K562 (cell line): ENCODE measurements around the gene FAM50B. TPM values are rescaled to one million over a fixed set of nuclear protein-coding genes. Genes with fewer than 3 reads are reported as not detected.

Experiments used
- ATAC-seq: fragments of 200-7000 bp; cut with Tn5 transposase; 3 replicates; pipeline ENCODE4 v1.9.1; 2020; ENCODE audit warnings: moderate library complexity
- BruUV-seq: library from RNA; stranded (reverse); fragments of 400-500 nt; replicated peaks from 2 replicates; lab custom pipeline; 2021; lab: Mats Ljungman, UMichigan
- CTCF ChIA-PET: fragments of 300-600 bp; formaldehyde crosslinking; extraction: SDS; loops from one replicate; lab custom pipeline; 2021; ENCODE audit warnings: low intra/inter-chr PET ratio; lab: Yijun Ruan, JAX
- POLR2A ChIA-PET: fragments of 300-600, 350-650 bp; sonication (Branson Sonifier 250); formaldehyde crosslinking; extraction: SDS; loops from one replicate; lab custom pipeline; 2021; ENCODE audit warnings: antibody characterized with exemption, inconsistent platforms; lab: Yijun Ruan, JAX
- DNase-seq, 4 experiments: peaks; one replicate each; pipeline versions ENCODE4 v3.0.0 to v3.0.0-alpha.2; 2011 to 2018; ENCODE audit warnings: low spot score in 3 of 4, mixed read lengths in 3 of 4; ENCODE audit errors: extremely low read depth in 1 of 4
- FAIRE-seq: peaks from 2 replicates; lab custom pipeline; 2011; peaks lifted over from hg19 to GRCh38; lab: Jason Lieb, UNC
- H2AFZ ChIP-seq: 2 replicates; pipeline ENCODE4 v1.6.0; 2011; ENCODE audit warnings: low read depth, low read length, control low read depth, inconsistent platforms
- H3K27ac ChIP-seq: fragments of 200-600 bp; 3 replicates; pipeline ENCODE4 v1.8.0; 2011; ENCODE audit warnings: low read depth, mild to moderate bottlenecking, control low read depth, inconsistent platforms, low read length, moderate library complexity, mixed read lengths; ENCODE audit errors: extremely low read depth
- H3K27me3 ChIP-seq, 2 experiments: fragments of 300-600 bp in 1 of 2; 2 replicates in 1 of 2; 3 replicates in 1 of 2; pipeline versions ENCODE4 v1.6.0 to v1.8.0; 2011; ENCODE audit warnings: inconsistent platforms in 2 of 2, low read length in 2 of 2, mild to moderate bottlenecking in 1 of 2, mixed read lengths in 1 of 2, moderate library complexity in 1 of 2; ENCODE audit not compliant: control insufficient read depth in 2 of 2, insufficient read depth in 2 of 2
- H3K36me3 ChIP-seq: fragments of 300-600 bp; 3 replicates; pipeline ENCODE4 v1.8.0; 2011; ENCODE audit warnings: mild to moderate bottlenecking, low read length, inconsistent platforms; ENCODE audit not compliant: control insufficient read depth, insufficient read depth
- H3K4me1 ChIP-seq, 2 experiments: fragments of 200-600 bp in 1 of 2; replicated peaks in 1 of 2; 2 replicates in 1 of 2; 3 replicates in 1 of 2; pipeline versions ENCODE4 v1.5.1 to v1.8.0; 2011; ENCODE audit warnings: inconsistent platforms in 2 of 2, low read length in 2 of 2, mild to moderate bottlenecking in 1 of 2, mixed read lengths in 1 of 2, moderate library complexity in 1 of 2; ENCODE audit not compliant: control insufficient read depth in 2 of 2, insufficient read depth in 2 of 2
- H3K4me2 ChIP-seq: 2 replicates; pipeline ENCODE4 v1.6.1; 2011; ENCODE audit warnings: low read length, control low read depth, inconsistent platforms, mixed read lengths; ENCODE audit not compliant: insufficient read depth
- H3K4me3 ChIP-seq: fragments of 200-600 bp; sonication (generic), shearing (Covaris generic); 2 replicates; pipeline ENCODE4 v1.5.1; 2016; ENCODE audit warnings: control low read depth, inconsistent platforms
- H3K79me2 ChIP-seq: fragments of 200-600 bp; 3 replicates; pipeline ENCODE4 v1.8.0; 2011; ENCODE audit warnings: low read length, inconsistent platforms; ENCODE audit not compliant: control insufficient read depth, insufficient read depth
- H3K9ac ChIP-seq, 2 experiments: 2 replicates each; pipeline versions ENCODE4 v1.6.0 to v1.6.1; 2011; ENCODE audit warnings: low read depth in 2 of 2, low read length in 2 of 2, control low read depth in 1 of 2, inconsistent platforms in 1 of 2, mild to moderate bottlenecking in 1 of 2, mixed read lengths in 1 of 2; ENCODE audit not compliant: insufficient read depth in 1 of 2
- H3K9me1 ChIP-seq: one replicate; pipeline ENCODE4 v1.6.0; 2011; ENCODE audit warnings: inconsistent platforms, mild to moderate bottlenecking, low read length, moderate library complexity; ENCODE audit not compliant: control insufficient read depth, insufficient read depth
- H3K9me3 ChIP-seq: replicated peaks from 2 replicates; pipeline ENCODE4 v1.5.1; 2011; ENCODE audit warnings: low read depth, low read length, inconsistent platforms; ENCODE audit not compliant: control insufficient read depth, insufficient read depth
- H4K20me1 ChIP-seq: replicated peaks from 2 replicates; pipeline ENCODE4 v1.6.1; 2011; ENCODE audit warnings: low read length, inconsistent platforms, mixed read lengths; ENCODE audit not compliant: control insufficient read depth, insufficient read depth
- ATF3 ChIP-seq, 2 experiments: fragments of 450-650 bp in 1 of 2; sonication (generic) in 1 of 2; formaldehyde crosslinking in 1 of 2; IDR thresholded peaks in 1 of 2; conservative IDR thresholded peaks in 1 of 2; 2 replicates each; pipeline versions ENCODE4 v1.6.1 to v1.8.1; 2016 to 2023; ENCODE audit warnings: mild to moderate bottlenecking in 2 of 2, moderate library complexity in 2 of 2, inconsistent platforms in 1 of 2, missing genetic modification reagents in 1 of 2
- DMBX1 ChIP-seq: fragments of 250-450 bp; sonication (Bioruptor Pico); IDR thresholded peaks from 2 replicates; pipeline ENCODE4 v1.8.0; 2022; ENCODE audit warnings: inconsistent platforms, mild to moderate bottlenecking, moderate library complexity, borderline replicate concordance
- MCM3 ChIP-seq: fragments of 450-650 bp; IDR thresholded peaks from 2 replicates; pipeline ENCODE4 v1.6.1; 2016
- ZBED1 ChIP-seq: IDR thresholded peaks from 2 replicates; pipeline ENCODE4 v1.6.1; 2014
- WGBS: fragments of 100-300 bp; shearing (Covaris generic); methylation state at CpG from one replicate; pipeline ENCODE4 v1.1.6; 2016; ENCODE audit warnings: low coverage, mixed read lengths; ENCODE audit not compliant: insufficient coverage; ENCODE audit errors: missing lambda C conversion rate; 5-methylcytosine and 5-hydroxymethylcytosine counted together
- in situ Hi-C: fragments of 300-500 bp; cut with MboI; formaldehyde crosslinking; loops from 4 replicates; pipeline ENCODE4 v1.15.0; 2018; ENCODE audit warnings: inconsistent platforms, mixed read lengths
- intact Hi-C: fragments of 100-400 bp; cut with micrococcal nuclease; formaldehyde crosslinking; loops from 2 replicates; pipeline ENCODE4 v1.14.2; 2022
- polyA plus RNA-seq, 8 experiments: library from polyadenylated mRNA; depleted of rRNA in 4 of 8; stranded (reverse) in 5 of 8; unstranded in 3 of 8; fragments of >200 nt; fragmentation: Nextera tagmentation in 2 of 8; fragmentation: Illumina TruSeq in 1 of 8; extraction: Ambion mirVana in 2 of 8; extraction: Trizol in 1 of 8; gene quantifications; 2 replicates each; pipeline versions ENCODE4 v1.2.1 to v1.2.3, GENCODE V29; 2011 to 2014; ENCODE audit warnings: inconsistent platforms in 1 of 8, missing spikeins in 1 of 8
- total RNA-seq, 7 experiments: library from RNA; depleted of rRNA in 6 of 7; stranded (reverse); fragments of >200 nt in 6 of 7; fragmentation: Illumina TruSeq in 2 of 7; extraction: Trizol in 2 of 7; gene quantifications; 2 replicates each; pipeline versions ENCODE4 v1.2.1 to v1.2.3, GENCODE V29; 2011 to 2021; ENCODE audit warnings: low replicate concordance in 1 of 7
- TF ChIP-seq, protein P1 (sequence below): fragments of 450-650 bp; IDR thresholded peaks from one replicate; pipeline ENCODE4 v1.6.1; 2018; ENCODE audit warnings: mild to moderate bottlenecking, moderate library complexity; ENCODE audit not compliant: partially characterized antibody

Gene FAM50B
- total and polyA plus RNA-seq, 9 of the 15 experiments (the other 6 are each of a cell fraction or from before 2014, with no cell fraction given): 0.09 to 0.16 (median 0.13) TPM; not detected in 6

GRCh38 chr6:3841711-3842565, 7.2 kb upstream of the FAM50B start:
- Histone ChIP-seq H4K20me1 (no peaks in the 10 kb centered on the region), H3K9ac (no peak overlapping the region), H3K36me3 (no peaks in the 10 kb centered on the region), H3K4me2 (no peak overlapping the region), H3K27me3 (peaks cover 31 to 45% of the 10 kb centered on the region in 2 experiments), H2AFZ (no peak overlapping the region), H3K4me3 (no peak overlapping the region), H3K79me2 (no peaks in the 10 kb centered on the region), H3K27ac (no peak overlapping the region), H3K4me1 (no peaks in the 10 kb centered on the region), H3K9me3 (no peaks in the 10 kb centered on the region), H3K9me1 (no peaks in the 10 kb centered on the region)
- 8% methylated on average over 9 of the region's 9 CpGs for WGBS
- FAIRE-seq (no peak), ATAC-seq (no peak), DNase-seq (no peak)
- no TSS peak for BruUV-seq
- TF ChIP-seq ATF3 (IDR thresholded peaks at IDR 0.05) (no peak), ATF3 (CRISPR knock-in tag; conservative IDR thresholded peaks at IDR 0.05) (no peak), ZBED1 (no peak), MCM3 (no peak), DMBX1 (no peak)
- TF ChIP-seq, protein P1, sequence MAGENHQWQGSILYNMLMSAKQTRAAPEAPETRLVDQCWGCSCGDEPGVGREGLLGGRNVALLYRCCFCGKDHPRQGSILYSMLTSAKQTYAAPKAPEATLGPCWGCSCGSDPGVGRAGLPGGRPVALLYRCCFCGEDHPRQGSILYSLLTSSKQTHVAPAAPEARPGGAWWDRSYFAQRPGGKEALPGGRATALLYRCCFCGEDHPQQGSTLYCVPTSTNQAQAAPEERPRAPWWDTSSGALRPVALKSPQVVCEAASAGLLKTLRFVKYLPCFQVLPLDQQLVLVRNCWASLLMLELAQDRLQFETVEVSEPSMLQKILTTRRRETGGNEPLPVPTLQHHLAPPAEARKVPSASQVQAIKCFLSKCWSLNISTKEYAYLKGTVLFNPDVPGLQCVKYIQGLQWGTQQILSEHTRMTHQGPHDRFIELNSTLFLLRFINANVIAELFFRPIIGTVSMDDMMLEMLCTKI: no peak
- intact Hi-C loops (no loop called here), in situ Hi-C loops (no loop called here)
- POLR2A ChIA-PET: interaction anchor here (1.7 kb wide), 1 partner anchor 20 kb away, joined by 3 read pairs; no protein-coding TSS in a partner anchor
- CTCF ChIA-PET: no interaction called here
